GM18858 (cell line): ENCODE data around the gene CLK3.

ENCODE experiments used
- ATAC-seq: cut with Tn5 transposase; IDR thresholded peaks from one replicate; pipeline ENCODE4 v1.9.1; 2021; ENCODE audit not compliant: unreplicated experiment

Gene CLK3

DNA sequence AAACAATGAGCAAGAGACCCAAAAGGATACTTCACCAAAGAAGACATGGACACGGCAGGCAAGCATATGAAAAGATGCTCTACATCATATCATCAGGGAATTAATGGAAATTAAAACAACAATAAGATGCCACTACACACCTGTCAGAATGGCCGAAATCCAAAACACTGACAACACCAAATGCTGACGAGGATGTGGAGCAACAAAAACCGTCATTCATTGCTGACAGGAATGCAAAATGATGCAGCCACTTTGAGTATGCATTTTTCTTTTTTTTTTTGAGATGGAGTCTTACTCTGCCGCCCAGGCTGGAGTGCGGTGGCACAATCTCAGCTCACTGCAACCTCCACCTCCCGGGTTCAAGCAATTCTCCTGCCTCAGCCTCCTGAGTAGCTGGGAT lies 61.2 kb downstream of the CLK3 start:
- no peak for ATAC-seq
